B cell (primary cell): ENCODE measurements around the gene RHBDL1. TPM values are rescaled to one million over a fixed set of nuclear protein-coding genes. Genes with fewer than 3 reads are reported as not detected.

Source experiments
- ATAC-seq: fragments of 200-7000 bp; cut with Tn5 transposase; one replicate; pipeline ENCODE4 v1.10.0; 2021; ENCODE audit warnings: low read depth, mild to moderate bottlenecking, moderate number of reproducible peaks, moderate library complexity
- CTCF ChIA-PET: fragments of 350-600 bp; sonication (Branson Sonifier 250); formaldehyde crosslinking; loops from one replicate; lab custom pipeline; 2021; ENCODE audit warnings: antibody characterized with exemption, inconsistent platforms; lab: Charles Lee
- POLR2A ChIA-PET: fragments of 350-600 bp; sonication (Branson Sonifier 250); formaldehyde crosslinking; loops from one replicate; lab custom pipeline; 2021; ENCODE audit warnings: antibody characterized with exemption; lab: Charles Lee
- DNase-seq: peaks from one replicate; pipeline ENCODE4 v3.0.0; 2013
- H2AFZ ChIP-seq: 2 replicates; pipeline ENCODE4 v1.6.1; 2012; ENCODE audit warnings: mild to moderate bottlenecking, low read depth, low read length; ENCODE audit not compliant: insufficient read depth, poor library complexity, severe bottlenecking
- H3K27ac ChIP-seq, 2 donors: 1 replicate in 1 of 2; 2 replicates in 1 of 2; pipeline ENCODE4 v1.5.1; 2012 to 2013; ENCODE audit warnings: low read length in 2 of 2, mild to moderate bottlenecking in 2 of 2, moderate library complexity in 1 of 2
- H3K27me3 ChIP-seq, 4 experiments: fragments of 200-600 bp in 1 of 4; sonication (generic) in 1 of 4; replicated peaks in 1 of 4; 1 replicate in 2 of 4; 2 replicates in 2 of 4; pipeline versions ENCODE4 v1.6.1 to v1.7.0; 2013 to 2016; ENCODE audit warnings: low read length in 3 of 4, mild to moderate bottlenecking in 2 of 4, mixed read lengths in 1 of 4, moderate library complexity in 1 of 4; ENCODE audit not compliant: insufficient read depth in 4 of 4, control insufficient read depth in 3 of 4; ENCODE audit errors: control extremely low read depth in 1 of 4
- H3K36me3 ChIP-seq, 2 experiments: replicated peaks in 1 of 2; 1 replicate in 1 of 2; 2 replicates in 1 of 2; pipeline versions ENCODE4 v1.6.1 to v1.7.1; 2013; ENCODE audit warnings: low read length in 1 of 2; ENCODE audit not compliant: insufficient read depth in 2 of 2, control insufficient read depth in 1 of 2; ENCODE audit errors: control extremely low read depth in 1 of 2, extremely low read depth in 1 of 2
- H3K4me1 ChIP-seq, 2 donors: fragments of 200-600 bp in 1 of 2; sonication (generic) in 1 of 2; 1 replicate in 1 of 2; 2 replicates in 1 of 2; pipeline versions ENCODE4 v1.5.1 to v1.6.1; 2013 to 2017; ENCODE audit warnings: low read length in 2 of 2; ENCODE audit not compliant: control insufficient read depth in 2 of 2, insufficient read depth in 2 of 2
- H3K4me2 ChIP-seq: replicated peaks from 2 replicates; pipeline ENCODE3; 2012; ENCODE audit warnings: mild to moderate bottlenecking, low read depth, low read length; ENCODE audit not compliant: poor library complexity, severe bottlenecking
- H3K4me3 ChIP-seq, 5 experiments: fragments of 200-600 bp in 1 of 5; sonication (generic) in 1 of 5; 1 replicate in 3 of 5; 2 replicates in 2 of 5; pipeline versions ENCODE4 v1.5.1 to v1.7.0; 2011 to 2016; ENCODE audit warnings: low read length in 4 of 5, mild to moderate bottlenecking in 4 of 5, low read depth in 2 of 5, control low read depth in 1 of 5, moderate library complexity in 1 of 5; ENCODE audit not compliant: insufficient read depth in 1 of 5; ENCODE audit errors: control extremely low read depth in 1 of 5, extremely low read depth in 1 of 5
- H3K79me2 ChIP-seq: fragments of 200-600 bp; sonication (generic); one replicate; pipeline ENCODE4 v1.6.0; 2016; ENCODE audit warnings: low read length; ENCODE audit not compliant: control insufficient read depth, insufficient read depth
- H3K9ac ChIP-seq: fragments of 200-600 bp; sonication (generic); 2 replicates; pipeline ENCODE4 v1.6.1; 2017; ENCODE audit warnings: mild to moderate bottlenecking, low read length, moderate library complexity
- H3K9me3 ChIP-seq, 3 donors: one replicate each; pipeline versions ENCODE4 v1.6.1 to v1.7.1; 2013; ENCODE audit warnings: low read length in 2 of 3; ENCODE audit not compliant: control insufficient read depth in 2 of 3, insufficient read depth in 1 of 3; ENCODE audit errors: control extremely low read depth in 1 of 3
- H4K20me1 ChIP-seq: 2 replicates; pipeline ENCODE4 v1.6.0; 2012; ENCODE audit warnings: mild to moderate bottlenecking, low read length; ENCODE audit not compliant: insufficient read depth, control insufficient read depth, poor library complexity, severe bottlenecking
- H3K27ac Mint-ChIP-seq: one replicate; pipeline ENCODE4 v1.8.0; 2021; ENCODE audit warnings: mixed read lengths
- H3K27me3 Mint-ChIP-seq: one replicate; pipeline ENCODE4 v1.8.0; 2021; ENCODE audit warnings: mixed read lengths
- H3K4me1 Mint-ChIP-seq: one replicate; pipeline ENCODE4 v1.8.0; 2021; ENCODE audit warnings: mixed read lengths
- H3K4me3 Mint-ChIP-seq: one replicate; pipeline ENCODE4 v1.8.0; 2021; ENCODE audit warnings: mixed read lengths
- H3K9me3 Mint-ChIP-seq: one replicate; pipeline ENCODE4 v1.8.0; 2022; ENCODE audit warnings: mixed read lengths; ENCODE audit not compliant: insufficient read depth
- EZH2 ChIP-seq: IDR thresholded peaks from 2 replicates; pipeline ENCODE4 v1.6.1; 2012; ENCODE audit warnings: borderline replicate concordance, low read depth, mild to moderate bottlenecking, moderate library complexity, low read length; ENCODE audit not compliant: insufficient read depth, poor library complexity, severe bottlenecking
- WGBS: methylation state at CpG from one replicate; pipeline ENCODE4 v1.1.5; 2013; ENCODE audit warnings: missing lambda C conversion rate; ENCODE audit not compliant: insufficient coverage; 5-methylcytosine and 5-hydroxymethylcytosine counted together
- intact Hi-C: fragments of 100-400 bp; cut with micrococcal nuclease; formaldehyde crosslinking; loops from one replicate; pipeline ENCODE4 v1.10.0; 2022
- polyA plus RNA-seq: library from polyadenylated mRNA; depleted of rRNA; stranded (reverse); fragments of >200 nt; gene quantifications from 2 replicates; pipeline ENCODE4 v1.2.3, GENCODE V29; 2012
- total RNA-seq, 2 donors: library from RNA; stranded (reverse); fragments of 120-200 nt in 1 of 2; gene quantifications; 1 replicate in 1 of 2; 2 replicates in 1 of 2; pipeline versions ENCODE4 v1.2.3 to v1.2.4, GENCODE V29; 2013 to 2022
- TF ChIP-seq, protein P1 (sequence below): fragments of 200-600 bp; IDR thresholded peaks from one replicate; pipeline ENCODE4 v1.8.0; 2022; ENCODE audit warnings: antibody characterized with exemption, mild to moderate bottlenecking

RHBDL1 gene
- total and polyA plus RNA-seq, 2 donors (not counting 1 experiment from before 2014, with no cell fraction given) = 0.76 to 1.6 TPM

GRCh38 chr16:678858-679813 is 3.7 kb downstream of the RHBDL1 start:
- H3K27ac ChIP-seq = peak overlapping the region in 1 of 2 donors; percentile 30
- Mint-ChIP-seq H3K4me3 (peak overlapping the region; percentile 88), H3K9me3 (no peaks in the 10 kb centered on the region), H3K4me1 (peaks cover 42% of the 10 kb centered on the region), H3K27ac (peak overlapping the region; percentile 80), H3K27me3 (peaks cover 6% of the 10 kb centered on the region)
- H3K4me1 ChIP-seq = peaks cover 29 to 61% of the 10 kb centered on the region in 2 donors
- H2AFZ ChIP-seq = peak overlapping the region; percentile 85
- CTCF ChIA-PET = no interaction called here
- WGBS = 28% methylated on average over 50 of the region's 52 CpGs
- POLR2A ChIA-PET = no interaction called here
- H3K9me3 ChIP-seq = peaks cover 0 to 7% (median 0%) of the 10 kb centered on the region in 3 donors
- H3K36me3 ChIP-seq = peaks cover 0 to 17% of the 10 kb centered on the region in 2 experiments
- peaks cover 31% of the 10 kb centered on the region for H4K20me1 ChIP-seq
- peak; percentile 47 for DNase-seq
- H3K9ac ChIP-seq = peak overlapping the region; percentile 73
- H3K27me3 ChIP-seq = peaks cover 0 to 25% (median 11%) of the 10 kb centered on the region in 4 experiments
- peaks cover 29% of the 10 kb centered on the region for H3K79me2 ChIP-seq
- peak overlapping the region; percentile 99 for H3K4me2 ChIP-seq
- TF ChIP-seq EZH2 = no peak
- TF ChIP-seq, protein P1, sequence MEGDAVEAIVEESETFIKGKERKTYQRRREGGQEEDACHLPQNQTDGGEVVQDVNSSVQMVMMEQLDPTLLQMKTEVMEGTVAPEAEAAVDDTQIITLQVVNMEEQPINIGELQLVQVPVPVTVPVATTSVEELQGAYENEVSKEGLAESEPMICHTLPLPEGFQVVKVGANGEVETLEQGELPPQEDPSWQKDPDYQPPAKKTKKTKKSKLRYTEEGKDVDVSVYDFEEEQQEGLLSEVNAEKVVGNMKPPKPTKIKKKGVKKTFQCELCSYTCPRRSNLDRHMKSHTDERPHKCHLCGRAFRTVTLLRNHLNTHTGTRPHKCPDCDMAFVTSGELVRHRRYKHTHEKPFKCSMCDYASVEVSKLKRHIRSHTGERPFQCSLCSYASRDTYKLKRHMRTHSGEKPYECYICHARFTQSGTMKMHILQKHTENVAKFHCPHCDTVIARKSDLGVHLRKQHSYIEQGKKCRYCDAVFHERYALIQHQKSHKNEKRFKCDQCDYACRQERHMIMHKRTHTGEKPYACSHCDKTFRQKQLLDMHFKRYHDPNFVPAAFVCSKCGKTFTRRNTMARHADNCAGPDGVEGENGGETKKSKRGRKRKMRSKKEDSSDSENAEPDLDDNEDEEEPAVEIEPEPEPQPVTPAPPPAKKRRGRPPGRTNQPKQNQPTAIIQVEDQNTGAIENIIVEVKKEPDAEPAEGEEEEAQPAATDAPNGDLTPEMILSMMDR = no peak
- peak overlapping the region in 4 of 5 experiments; percentile 46 to 72 (median 58) for H3K4me3 ChIP-seq
- intact Hi-C loops = loop anchor here (1.0 to 5.0 kb wide), 4 partner anchors 11 to 998 kb away; partner anchors contain the start of genes JPT2, METTL26 and RHOT2
- no peak for ATAC-seq
